Prostate gland (tissue), 2 donors: ENCODE data around the gene NAGS. TPM values are rescaled to one million over a fixed set of nuclear protein-coding genes. Genes with fewer than 3 reads are reported as not detected.

Experiments used
- DNase-seq: peaks from one replicate; pipeline ENCODE4 v3.0.0-alpha.2; 2019; ENCODE audit warnings: low spot score
- H3K27ac ChIP-seq, 2 donors: fragments of 200-600 bp; sonication (generic); 2 replicates each; pipeline ENCODE4 v1.5.1; 2017 to 2019
- H3K27me3 ChIP-seq: fragments of 200-600 bp; sonication (generic); replicated peaks from 2 replicates; pipeline ENCODE4 v1.5.1; 2019; ENCODE audit not compliant: insufficient read depth
- H3K36me3 ChIP-seq, 2 donors: fragments of 200-600 bp; sonication (generic); 1 replicate in 1 of 2; 2 replicates in 1 of 2; pipeline versions ENCODE4 v1.5.1 to v1.8.1; 2017 to 2019
- H3K4me1 ChIP-seq: fragments of 200-600 bp; sonication (generic); replicated peaks from 2 replicates; pipeline ENCODE4 v1.5.1; 2019
- H3K4me3 ChIP-seq, 2 donors: fragments of 200-600 bp; sonication (generic); 2 replicates each; pipeline ENCODE4 v1.5.1; 2017 to 2019
- H3K9me3 ChIP-seq: fragments of 200-600 bp; sonication (generic); 2 replicates; pipeline ENCODE4 v1.5.1; 2017
- CTCF ChIP-seq, 4 experiments: fragments of 200-600 bp in 2 of 4; fragments of 450-650 bp in 2 of 4; sonication (generic) in 2 of 4; IDR thresholded peaks; 1 replicate in 3 of 4; 2 replicates in 1 of 4; pipeline ENCODE4 v1.5.1; 2016 to 2019; ENCODE audit warnings: antibody characterized with exemption in 4 of 4, mild to moderate bottlenecking in 2 of 4, moderate library complexity in 2 of 4
- POLR2A ChIP-seq: fragments of 450-650 bp; IDR thresholded peaks from one replicate; pipeline ENCODE4 v1.6.1; 2016; ENCODE audit warnings: antibody characterized with exemption, mild to moderate bottlenecking
- POLR2AphosphoS5 ChIP-seq: sonication (generic); formaldehyde crosslinking; IDR thresholded peaks from one replicate; pipeline ENCODE4 v1.6.1; 2017; ENCODE audit warnings: antibody characterized with exemption
- WGBS: methylation state at CpG from one replicate; pipeline ENCODE4 v1.1.5; 2018; 5-methylcytosine and 5-hydroxymethylcytosine counted together
- intact Hi-C: fragments of 100-400 bp; cut with DNase I; formaldehyde crosslinking; loops from one replicate; pipeline ENCODE4 v1.14.2; 2022
- total RNA-seq, 2 donors: library from RNA; depleted of rRNA; stranded (reverse); fragments of >200 nt; gene quantifications; one replicate each; pipeline ENCODE4 v1.1.0, GENCODE V29; 2016

The NAGS gene
- total RNA-seq, 2 donors from 2014 or later = 3.1 to 3.8 TPM

GRCh38 chr17:44002141-44002848 lies 2.1 kb upstream of the NAGS start:
- Histone ChIP-seq H3K9me3 (no peaks in the 10 kb centered on the region), H3K36me3 (no peaks in the 10 kb centered on the region), H3K27me3 (peaks cover 3% of the 10 kb centered on the region), H3K27ac (no peak overlapping the region), H3K4me1 (peaks cover 11% of the 10 kb centered on the region), H3K4me3 (no peak overlapping the region)
- TF ChIP-seq CTCF (IDR thresholded peaks at IDR 0.05) (no peak), POLR2A (no peak), POLR2AphosphoS5 (no peak)
- intact Hi-C loops = loop anchor here (5.0 kb wide), 1 partner anchor 60 kb away; the partner anchor contains the start of gene PPY
- DNase-seq = no peak
- 63% methylated on average over 9 of the region's 9 CpGs for WGBS

- peak overlapping the region; percentile 35 to 56 for H3K4me3 ChIP-seq
- no peaks in the 10 kb centered on the region for H3K9me3 ChIP-seq
- H3K27me3 ChIP-seq = peaks cover 3% of the 10 kb centered on the region
- intact Hi-C loops = loop anchor here (5.0 kb wide), 1 partner anchor 63 kb away; the partner anchor contains the start of gene PPY
- no peak overlapping the region for H3K27ac ChIP-seq
- WGBS = 15% methylated on average over 31 of the region's 71 CpGs
- TF ChIP-seq POLR2A (no peak), CTCF (IDR thresholded peaks at IDR 0.05) (no peak), POLR2AphosphoS5 (no peak)
- no peak for DNase-seq
- H3K4me1 ChIP-seq = peaks cover 17% of the 10 kb centered on the region
- no peaks in the 10 kb centered on the region for H3K36me3 ChIP-seq
Measured at GRCh38 chr17:44004761-44005526, 522 bp downstream of the NAGS start.

- WGBS = 12% methylated on average over 28 of the region's 59 CpGs
- Histone ChIP-seq H3K9me3 (no peaks in the 10 kb centered on the region), H3K27me3 (peaks cover 3% of the 10 kb centered on the region), H3K27ac (peak overlapping the region in 1 of 2 donors; percentile 64), H3K4me3 (peak overlapping the region; percentile 35 to 56), H3K36me3 (no peaks in the 10 kb centered on the region), H3K4me1 (peaks cover 17% of the 10 kb centered on the region)
- DNase-seq = no peak
- intact Hi-C loops = no loop called here
- no peak for TF ChIP-seq POLR2A
- TF ChIP-seq POLR2AphosphoS5 = no peak
- TF ChIP-seq CTCF (IDR thresholded peaks at IDR 0.05) = peak in 2 of 4 experiments; percentile 9 to 30
Measured at GRCh38 chr17:44005527-44006271, 1.3 kb downstream of the NAGS start.

GRCh38 chr17:44006272-44006597 lies 1.8 kb downstream of the NAGS start:
- no peak for DNase-seq
- Histone ChIP-seq H3K36me3 (no peaks in the 10 kb centered on the region), H3K27ac (peak overlapping the region; percentile 62 to 64), H3K9me3 (no peaks in the 10 kb centered on the region), H3K4me3 (peak overlapping the region; percentile 35 to 56), H3K27me3 (peaks cover 3% of the 10 kb centered on the region), H3K4me1 (peaks cover 20% of the 10 kb centered on the region)
- intact Hi-C loops = no loop called here
- no peak for TF ChIP-seq POLR2A
- TF ChIP-seq POLR2AphosphoS5 = no peak
- no peak for TF ChIP-seq CTCF (IDR thresholded peaks at IDR 0.05)
- WGBS = 5% methylated on average over 21 of the region's 21 CpGs
